ENCODE data around the gene SLC25A51.
"Not testable (repeated sequence)": the region's sequence is repeated elsewhere in the genome, so short reads cannot be mapped to it uniquely, and the experiment has no call there.

The SLC25A51 gene

GRCh38 chr9:37918665-37919170 lies 14.8 kb upstream of the SLC25A51 start:
- Mint-ChIP-seq H3K9me3 (no peaks in the 10 kb centered on the region), H3K36me3 (ENCODE audit: low read depth) (no peaks in the 10 kb centered on the region), H3K27ac (no peak overlapping the region), H3K27me3 (ENCODE audit: low read depth) (peaks cover under 1% of the 10 kb centered on the region), H3K4me1 (ENCODE audit: low read depth) (no peaks in the 10 kb centered on the region), H3K4me3 (no peak overlapping the region)

- no peak overlapping the region for H3K27ac Mint-ChIP-seq
- H3K27me3 Mint-ChIP-seq (ENCODE audit: low read depth): peaks cover 4% of the 10 kb centered on the region
- no peaks in the 10 kb centered on the region for H3K36me3 Mint-ChIP-seq (ENCODE audit: low read depth)
- no peak overlapping the region for H3K4me3 Mint-ChIP-seq
- peaks cover 4% of the 10 kb centered on the region for H3K4me1 Mint-ChIP-seq (ENCODE audit: low read depth)
- no peaks in the 10 kb centered on the region for H3K9me3 Mint-ChIP-seq
Observed at GRCh38 chr9:37917801-37918664, 14.1 kb upstream of the SLC25A51 start.

- Mint-ChIP-seq H3K9me3 (no peaks in the 10 kb centered on the region), H3K4me1 (ENCODE audit: low read depth) (peaks cover 4% of the 10 kb centered on the region), H3K4me3 (no peak overlapping the region), H3K27me3 (ENCODE audit: low read depth) (peaks cover 4% of the 10 kb centered on the region), H3K36me3 (ENCODE audit: low read depth) (no peaks in the 10 kb centered on the region), H3K27ac (no peak overlapping the region)
Observed at GRCh38 chr9:37917313-37917731, 13.4 kb upstream of the SLC25A51 start.

GRCh38 chr9:37916471-37917312 lies 12.8 kb upstream of the SLC25A51 start:
- H3K27me3 Mint-ChIP-seq (ENCODE audit: low read depth): peaks cover 4% of the 10 kb centered on the region
- H3K4me1 Mint-ChIP-seq (ENCODE audit: low read depth): peaks cover 4% of the 10 kb centered on the region
- H3K36me3 Mint-ChIP-seq (ENCODE audit: low read depth): no peaks in the 10 kb centered on the region
- H3K9me3 Mint-ChIP-seq: no peaks in the 10 kb centered on the region
- H3K4me3 Mint-ChIP-seq: no peak overlapping the region
- no peak overlapping the region for H3K27ac Mint-ChIP-seq

- Mint-ChIP-seq H3K27me3 (ENCODE audit: low read depth) (peaks cover 4% of the 10 kb centered on the region), H3K9me3 (no peaks in the 10 kb centered on the region), H3K4me1 (ENCODE audit: low read depth) (peaks cover 4% of the 10 kb centered on the region), H3K36me3 (ENCODE audit: low read depth) (no peaks in the 10 kb centered on the region), H3K4me3 (no peak overlapping the region), H3K27ac (no peak overlapping the region)
Observed at GRCh38 chr9:37915911-37916470, 12.1 kb upstream of the SLC25A51 start.

- no peaks in the 10 kb centered on the region for H3K36me3 Mint-ChIP-seq (ENCODE audit: low read depth)
- H3K27me3 Mint-ChIP-seq (ENCODE audit: low read depth): peaks cover 4% of the 10 kb centered on the region
- no peaks in the 10 kb centered on the region for H3K9me3 Mint-ChIP-seq
- peaks cover 4% of the 10 kb centered on the region for H3K4me1 Mint-ChIP-seq (ENCODE audit: low read depth)
- no peak overlapping the region for H3K27ac Mint-ChIP-seq
- no peak overlapping the region for H3K4me3 Mint-ChIP-seq
Observed at GRCh38 chr9:37914701-37915358, 10.9 kb upstream of the SLC25A51 start.

GRCh38 chr9:37914154-37914551 lies 10.2 kb upstream of the SLC25A51 start:
- Mint-ChIP-seq H3K27ac (no peak overlapping the region), H3K4me1 (ENCODE audit: low read depth) (peaks cover 4% of the 10 kb centered on the region), H3K27me3 (ENCODE audit: low read depth) (peaks cover 4% of the 10 kb centered on the region), H3K9me3 (no peaks in the 10 kb centered on the region), H3K36me3 (ENCODE audit: low read depth) (no peaks in the 10 kb centered on the region), H3K4me3 (no peak overlapping the region)

GRCh38 chr9:37913480-37914153 lies 9.7 kb upstream of the SLC25A51 start:
- H3K36me3 Mint-ChIP-seq (ENCODE audit: low read depth): no peaks in the 10 kb centered on the region
- peaks cover 4% of the 10 kb centered on the region for H3K4me1 Mint-ChIP-seq (ENCODE audit: low read depth)
- H3K27ac Mint-ChIP-seq: no peak overlapping the region
- H3K9me3 Mint-ChIP-seq: no peaks in the 10 kb centered on the region
- peaks cover 4% of the 10 kb centered on the region for H3K27me3 Mint-ChIP-seq (ENCODE audit: low read depth)
- H3K4me3 Mint-ChIP-seq: no peak overlapping the region

GRCh38 chr9:37911271-37911681 lies 7.3 kb upstream of the SLC25A51 start:
- H3K9me3 Mint-ChIP-seq: no peaks in the 10 kb centered on the region
- no peaks in the 10 kb centered on the region for H3K36me3 Mint-ChIP-seq (ENCODE audit: low read depth)
- peaks cover 4% of the 10 kb centered on the region for H3K27me3 Mint-ChIP-seq (ENCODE audit: low read depth)
- peaks cover 4% of the 10 kb centered on the region for H3K4me1 Mint-ChIP-seq (ENCODE audit: low read depth)
- H3K27ac Mint-ChIP-seq: no peak overlapping the region
- no peak overlapping the region for H3K4me3 Mint-ChIP-seq

- H3K36me3 Mint-ChIP-seq (ENCODE audit: low read depth): no peaks in the 10 kb centered on the region
- peaks cover 4% of the 10 kb centered on the region for H3K27me3 Mint-ChIP-seq (ENCODE audit: low read depth)
- no peak overlapping the region for H3K27ac Mint-ChIP-seq
- H3K9me3 Mint-ChIP-seq: no peaks in the 10 kb centered on the region
- no peak overlapping the region for H3K4me3 Mint-ChIP-seq
- peaks cover 4% of the 10 kb centered on the region for H3K4me1 Mint-ChIP-seq (ENCODE audit: low read depth)
Observed at GRCh38 chr9:37910271-37910670, 6.3 kb upstream of the SLC25A51 start.

- H3K4me3 Mint-ChIP-seq; H3K36me3 Mint-ChIP-seq (ENCODE audit: low read depth); H3K27ac Mint-ChIP-seq; H3K27me3 Mint-ChIP-seq (ENCODE audit: low read depth); H3K9me3 Mint-ChIP-seq; H3K4me1 Mint-ChIP-seq (ENCODE audit: low read depth): not testable (repeated sequence)
Observed at GRCh38 chr9:37909836-37910235, 5.9 kb upstream of the SLC25A51 start.

GRCh38 chr9:37909326-37909725 lies 5.4 kb upstream of the SLC25A51 start:
- Mint-ChIP-seq H3K27ac (no peak overlapping the region), H3K9me3 (no peaks in the 10 kb centered on the region)

GRCh38 chr9:37908698-37909186 lies 4.8 kb upstream of the SLC25A51 start:
- Mint-ChIP-seq H3K4me1 (ENCODE audit: low read depth) (peaks cover 9% of the 10 kb centered on the region), H3K27me3 (ENCODE audit: low read depth) (peaks cover 4% of the 10 kb centered on the region), H3K4me3 (no peak overlapping the region), H3K27ac (no peak overlapping the region), H3K9me3 (no peaks in the 10 kb centered on the region), H3K36me3 (ENCODE audit: low read depth) (no peaks in the 10 kb centered on the region)

More at GRCh38 chr9:37909326-37909725, 5.4 kb upstream of the SLC25A51 start:
- Mint-ChIP-seq H3K4me1 (ENCODE audit: low read depth) (peaks cover 7% of the 10 kb centered on the region), H3K4me3 (no peak overlapping the region), H3K36me3 (ENCODE audit: low read depth) (no peaks in the 10 kb centered on the region), H3K27me3 (ENCODE audit: low read depth) (peaks cover 4% of the 10 kb centered on the region)

All from T-helper 1 cell treated with Interleukin-12 subunit alpha and Interleukin-12 subunit beta and Interleukin-4 antibody, amounts not matched to agents 30 μg/mL and 1 μg/mL, for 36 hours (primary cell).